GM06990 (cell line): ENCODE results near the gene SLC8B1.

Experiments
- DNase-seq: peaks from one replicate; pipeline ENCODE4 v3.0.0-alpha.2; 2011; ENCODE audit not compliant: insufficient read length; ENCODE audit errors: extremely low read depth
- H3K27me3 ChIP-seq: replicated peaks from 2 replicates; pipeline ENCODE4 v1.6.0; 2011; ENCODE audit warnings: low read length; ENCODE audit not compliant: control insufficient read depth, insufficient read depth
- H3K36me3 ChIP-seq: 2 replicates; pipeline ENCODE4 v1.5.1; 2011; ENCODE audit warnings: low read length; ENCODE audit not compliant: control insufficient read depth, insufficient read depth
- H3K4me3 ChIP-seq: replicated peaks from 2 replicates; pipeline ENCODE4 v1.5.1; 2011; ENCODE audit warnings: low read depth, mild to moderate bottlenecking, control low read depth, low read length
- CTCF ChIP-seq: IDR thresholded peaks from 2 replicates; pipeline ENCODE4 v1.5.1; 2011; ENCODE audit warnings: low read length, control low read depth, mild to moderate bottlenecking, inconsistent platforms; ENCODE audit not compliant: insufficient read depth, poor library complexity, severe bottlenecking

The SLC8B1 gene

DNA sequence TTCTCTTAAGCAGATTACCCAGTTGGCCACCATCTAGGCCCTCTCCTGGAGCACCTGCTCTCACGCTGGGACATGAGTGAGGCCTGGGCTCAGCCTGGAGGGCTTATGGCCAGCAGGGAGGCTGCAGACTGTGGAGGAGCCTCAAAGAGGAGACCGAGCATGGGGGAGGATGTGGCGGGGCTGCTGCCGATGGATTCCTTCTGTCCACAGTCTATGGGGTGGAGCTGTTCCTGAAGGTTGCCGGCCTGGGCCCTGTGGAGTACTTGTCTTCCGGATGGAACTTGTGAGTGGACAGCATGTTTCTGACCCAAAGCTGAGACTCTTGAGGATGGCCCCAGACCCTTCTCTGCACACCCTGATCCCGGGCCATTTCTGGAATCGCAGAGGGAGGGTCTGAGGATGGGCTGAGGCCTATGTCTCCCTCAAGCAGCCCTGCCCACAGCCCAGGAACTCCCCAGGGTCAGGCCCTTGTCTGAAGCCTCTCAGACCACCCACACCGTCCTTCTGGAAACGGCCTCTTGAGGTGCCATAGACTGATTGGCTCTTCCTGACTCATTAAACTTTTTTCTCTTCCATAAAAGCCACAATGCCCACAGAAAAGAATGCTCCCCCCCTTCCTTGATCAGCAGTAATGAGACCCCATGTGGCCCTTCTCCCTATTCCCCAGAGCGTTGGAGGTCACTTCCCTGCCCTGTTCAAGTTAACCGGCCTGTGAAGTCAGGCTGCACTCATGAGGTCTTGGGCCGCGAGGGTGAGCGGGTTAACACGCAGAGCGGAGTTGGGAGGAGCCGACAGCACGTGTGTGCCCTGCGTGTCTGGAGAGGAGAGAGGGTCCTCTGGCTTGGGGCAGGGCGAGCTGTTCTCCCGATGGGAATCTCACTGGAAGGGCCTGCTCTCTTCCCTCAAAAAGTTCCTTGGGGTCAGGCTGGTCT, 49.0 kb downstream of the SLC8B1 start:
- no peak overlapping the region for H3K4me3 ChIP-seq
- no peak for DNase-seq
- no peaks in the 10 kb centered on the region for H3K27me3 ChIP-seq
- no peak for TF ChIP-seq CTCF
- H3K36me3 ChIP-seq = peaks cover 18% of the 10 kb centered on the region

GRCh38 chr12:113284751-113285150, 50.2 kb downstream of the SLC8B1 start:
- H3K36me3 ChIP-seq = peaks cover 13% of the 10 kb centered on the region

DNA sequence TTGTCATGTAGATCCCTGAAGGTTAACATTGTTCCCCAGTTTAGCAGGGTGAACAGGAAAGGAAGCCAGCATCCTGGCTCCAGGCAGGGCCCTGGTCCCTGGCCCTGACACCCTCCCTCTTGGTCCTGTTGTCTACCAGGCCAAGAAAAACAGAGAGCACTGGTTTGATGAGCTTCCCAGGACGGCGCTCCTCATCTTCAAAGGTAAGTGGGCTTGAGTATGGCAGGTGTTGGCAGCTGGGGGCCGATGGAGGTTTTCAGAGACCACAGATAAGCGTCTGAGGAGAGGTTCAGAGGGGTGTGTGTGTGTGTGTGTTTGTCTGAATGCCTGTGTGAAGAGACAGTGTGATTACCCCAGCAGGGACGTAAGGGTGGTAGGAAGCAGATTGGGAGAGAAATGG, 56.3 kb downstream of the SLC8B1 start:
- H3K27me3 ChIP-seq = no peaks in the 10 kb centered on the region
- H3K4me3 ChIP-seq = no peak overlapping the region
- no peak for DNase-seq
- TF ChIP-seq CTCF = no peak
- H3K36me3 ChIP-seq = peaks cover 10% of the 10 kb centered on the region

More at GRCh38 chr12:113284751-113285150, 50.2 kb downstream of the SLC8B1 start:
- Histone ChIP-seq H3K4me3 (no peak overlapping the region), H3K27me3 (no peaks in the 10 kb centered on the region)
- no peak for TF ChIP-seq CTCF
- no peak for DNase-seq

DNA sequence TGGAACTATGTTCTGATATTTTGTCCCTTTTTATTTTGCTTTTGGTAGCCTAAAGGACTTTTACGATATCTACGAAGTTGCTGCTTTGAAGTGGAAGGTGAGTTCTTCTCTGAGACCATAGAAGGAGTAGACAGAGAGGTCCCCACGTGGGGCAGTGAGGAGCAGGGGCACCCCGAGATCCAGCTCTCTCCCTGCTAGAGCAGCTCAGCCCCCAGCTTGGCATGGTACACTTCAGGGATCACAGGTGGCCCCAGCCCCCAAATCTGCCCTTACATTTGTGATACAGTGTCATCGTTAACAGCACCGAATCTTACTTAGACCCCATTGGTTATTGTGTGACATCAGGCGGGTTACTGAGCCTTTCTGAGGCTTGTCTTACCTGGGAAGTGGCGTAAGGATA, 56.8 kb downstream of the SLC8B1 start:
- DNase-seq = no peak
- Histone ChIP-seq H3K4me3 (no peak overlapping the region), H3K36me3 (peaks cover 13% of the 10 kb centered on the region), H3K27me3 (no peaks in the 10 kb centered on the region)
- TF ChIP-seq CTCF = no peak

GRCh38 chr12:113277511-113277910, 57.4 kb downstream of the SLC8B1 start:
- TF ChIP-seq CTCF = no peak
- H3K36me3 ChIP-seq = peaks cover 16% of the 10 kb centered on the region
- no peak for DNase-seq
- H3K4me3 ChIP-seq = no peak overlapping the region
- no peaks in the 10 kb centered on the region for H3K27me3 ChIP-seq
